COLO668 (cell line): ENCODE measurements around the gene TMEM161B.
"Not testable (repeated sequence)": the region's sequence is repeated elsewhere in the genome, so short reads cannot be mapped to it uniquely, and the experiment has no call there.

Experiments used
- DNase-seq: peaks from one replicate; lab custom pipeline; 2025; ENCODE audit not compliant: unreplicated experiment; lab: John Stamatoyannopoulos, UW

The TMEM161B gene

GRCh38 chr5:88250010-88250409 lies 18.6 kb downstream of the TMEM161B start:
- DNase-seq, result no peak

GRCh38 chr5:88248743-88249540 lies 19.7 kb downstream of the TMEM161B start:
- DNase-seq, result no peak

GRCh38 chr5:88248094-88248493 lies 20.6 kb downstream of the TMEM161B start:
- no peak for DNase-seq

- DNase-seq, result no peak
Observed at GRCh38 chr5:88245893-88246244, 22.8 kb downstream of the TMEM161B start.

GRCh38 chr5:88245241-88245892 lies 23.3 kb downstream of the TMEM161B start:
- DNase-seq, result no peak

- DNase-seq, result no peak
Observed at GRCh38 chr5:88244686-88245085, 24.0 kb downstream of the TMEM161B start.

- DNase-seq, result peak; percentile 1
Observed at GRCh38 chr5:88243493-88243892, 25.2 kb downstream of the TMEM161B start.

GRCh38 chr5:88238732-88239131 lies 29.9 kb downstream of the TMEM161B start:
- no peak for DNase-seq

GRCh38 chr5:88236866-88237642 lies 31.6 kb downstream of the TMEM161B start:
- DNase-seq, result no peak

GRCh38 chr5:88235828-88236227 lies 32.8 kb downstream of the TMEM161B start:
- no peak for DNase-seq

GRCh38 chr5:88235346-88235745 lies 33.3 kb downstream of the TMEM161B start:
- no peak for DNase-seq

- DNase-seq, result no peak
Observed at GRCh38 chr5:88230546-88231066, 38.0 kb downstream of the TMEM161B start.

- DNase-seq, result no peak
Observed at GRCh38 chr5:88226881-88227450, 41.7 kb downstream of the TMEM161B start.

GRCh38 chr5:88214655-88215054 lies 54.0 kb downstream of the TMEM161B start:
- no peak for DNase-seq

GRCh38 chr5:88207575-88207974 lies 61.1 kb downstream of the TMEM161B start:
- DNase-seq, result no peak

GRCh38 chr5:88203981-88204750 lies 64.5 kb downstream of the TMEM161B start:
- no peak for DNase-seq

- DNase-seq, result no peak
Observed at GRCh38 chr5:88195636-88196035, 73.0 kb downstream of the TMEM161B start.

GRCh38 chr5:88193896-88194295 lies 74.7 kb downstream of the TMEM161B start:
- DNase-seq, result no peak

GRCh38 chr5:88190106-88190834 lies 78.4 kb downstream of the TMEM161B start:
- no peak for DNase-seq

- not testable (repeated sequence) for DNase-seq
Observed at GRCh38 chr5:88189484-88189883, 79.2 kb downstream of the TMEM161B start.
